ENCODE results near the gene KIFC3.

The KIFC3 gene

GRCh38 chr16:57711993-57712392, 90.3 kb downstream of the KIFC3 start:
- H4K20me1 ChIP-seq (ENCODE audit: control insufficient read depth, insufficient read depth, low read depth, low read length): no peaks in the 10 kb centered on the region
- peaks cover 49% of the 10 kb centered on the region for H3K27me3 ChIP-seq (ENCODE audit: control insufficient read depth, low read length)
- no peak overlapping the region for H3K27ac ChIP-seq (ENCODE audit: low read depth, low read length)
- no peaks in the 10 kb centered on the region for H3K79me2 ChIP-seq (ENCODE audit: control insufficient read depth, low read length)
- no peaks in the 10 kb centered on the region for H3K36me3 ChIP-seq (ENCODE audit: control insufficient read depth, low read length)
- H3K4me1 ChIP-seq (ENCODE audit: control insufficient read depth, low read length): no peaks in the 10 kb centered on the region
- no peak overlapping the region for H3K4me3 ChIP-seq (ENCODE audit: low read length)
- H3F3A ChIP-seq (ENCODE audit: control insufficient read depth, insufficient read depth): no peaks in the 10 kb centered on the region
- H3K9me2 ChIP-seq (replicated peaks; ENCODE audit: control insufficient read depth, low read length): no peaks in the 10 kb centered on the region
- H3K9me3 ChIP-seq (ENCODE audit: control insufficient read depth, insufficient read depth, low read length): no peaks in the 10 kb centered on the region
- TF ChIP-seq EZH2phosphoT487 (IDR thresholded peaks at IDR 0.05; ENCODE audit: borderline replicate concordance, low read length): no peak
- no peak for TF ChIP-seq CTCF (IDR thresholded peaks at IDR 0.05; ENCODE audit: low read depth, low read length, poor library complexity, severe bottlenecking)
- H3K4me2 ChIP-seq (ENCODE audit: low read length): no peak overlapping the region

GRCh38 chr16:57711346-57711745, 90.9 kb downstream of the KIFC3 start:
- no peaks in the 10 kb centered on the region for H3K9me3 ChIP-seq (ENCODE audit: control insufficient read depth, insufficient read depth, low read length)
- H3K9me2 ChIP-seq (replicated peaks; ENCODE audit: control insufficient read depth, low read length): no peaks in the 10 kb centered on the region
- H4K20me1 ChIP-seq (ENCODE audit: control insufficient read depth, insufficient read depth, low read depth, low read length): no peaks in the 10 kb centered on the region
- TF ChIP-seq EZH2phosphoT487 (IDR thresholded peaks at IDR 0.05; ENCODE audit: borderline replicate concordance, low read length): no peak
- no peak for TF ChIP-seq CTCF (IDR thresholded peaks at IDR 0.05; ENCODE audit: low read depth, low read length, poor library complexity, severe bottlenecking)
- no peaks in the 10 kb centered on the region for H3K36me3 ChIP-seq (ENCODE audit: control insufficient read depth, low read length)
- no peaks in the 10 kb centered on the region for H3K4me1 ChIP-seq (ENCODE audit: control insufficient read depth, low read length)
- no peaks in the 10 kb centered on the region for H3K79me2 ChIP-seq (ENCODE audit: control insufficient read depth, low read length)
- H3K4me3 ChIP-seq (ENCODE audit: low read length): no peak overlapping the region
- no peak overlapping the region for H3K4me2 ChIP-seq (ENCODE audit: low read length)
- no peak overlapping the region for H3K27ac ChIP-seq (ENCODE audit: low read depth, low read length)
- H3F3A ChIP-seq (ENCODE audit: control insufficient read depth, insufficient read depth): no peaks in the 10 kb centered on the region
- H3K27me3 ChIP-seq (ENCODE audit: control insufficient read depth, low read length): peaks cover 46% of the 10 kb centered on the region

GRCh38 chr16:57709663-57710062, 92.6 kb downstream of the KIFC3 start:
- Histone ChIP-seq H3K9me3 (ENCODE audit: control insufficient read depth, insufficient read depth, low read length) (no peaks in the 10 kb centered on the region), H3K36me3 (ENCODE audit: control insufficient read depth, low read length) (no peaks in the 10 kb centered on the region), H3K4me1 (ENCODE audit: control insufficient read depth, low read length) (no peaks in the 10 kb centered on the region), H3K27me3 (ENCODE audit: control insufficient read depth, low read length) (peaks cover 40% of the 10 kb centered on the region), H3F3A (ENCODE audit: control insufficient read depth, insufficient read depth) (no peaks in the 10 kb centered on the region), H3K4me3 (ENCODE audit: low read length) (no peak overlapping the region), H3K27ac (ENCODE audit: low read depth, low read length) (no peak overlapping the region), H3K79me2 (ENCODE audit: control insufficient read depth, low read length) (no peaks in the 10 kb centered on the region), H4K20me1 (ENCODE audit: control insufficient read depth, insufficient read depth, low read depth, low read length) (no peaks in the 10 kb centered on the region), H3K9me2 (replicated peaks; ENCODE audit: control insufficient read depth, low read length) (no peaks in the 10 kb centered on the region), H3K4me2 (ENCODE audit: low read length) (no peak overlapping the region)
- TF ChIP-seq CTCF (IDR thresholded peaks at IDR 0.05; ENCODE audit: low read depth, low read length, poor library complexity, severe bottlenecking) (no peak), EZH2phosphoT487 (IDR thresholded peaks at IDR 0.05; ENCODE audit: borderline replicate concordance, low read length) (no peak)

Measured in DOHH2 (cell line).